WTC11 (cell line): ENCODE measurements around the gene PPP1R2. TPM values are rescaled to one million over a fixed set of nuclear protein-coding genes. Genes with fewer than 3 reads are reported as not detected.
"Not testable (repeated sequence)": the region's sequence is repeated elsewhere in the genome, so short reads cannot be mapped to it uniquely, and the experiment has no call there.

Experiments
- ATAC-seq: fragments of 200-7000 bp; cut with Tn5 transposase; 2 replicates; pipeline ENCODE4 v1.10.0; 2021; ENCODE audit warnings: mild to moderate bottlenecking, moderate library complexity
- CTCF ChIA-PET: fragments of 300-600 bp; sonication (Branson Sonifier 250); formaldehyde crosslinking; loops from one replicate; lab custom pipeline; 2021; ENCODE audit warnings: antibody characterized with exemption; lab: Charles Lee
- POLR2A ChIA-PET: fragments of 350-600 bp; sonication (Branson Sonifier 250); formaldehyde crosslinking; loops from one replicate; lab custom pipeline; 2021; ENCODE audit warnings: antibody characterized with exemption; lab: Charles Lee
- DNase-seq: peaks from one replicate; pipeline ENCODE4 v3.0.0; 2021; ENCODE audit warnings: low spot score
- H3K27ac Mint-ChIP-seq: 2 replicates; pipeline ENCODE4 v1.8.0; 2021; ENCODE audit warnings: mixed read lengths
- H3K27me3 Mint-ChIP-seq: 2 replicates; pipeline ENCODE4 v1.8.0; 2021; ENCODE audit warnings: low read depth, mild to moderate bottlenecking, moderate library complexity, mixed read lengths
- H3K36me3 Mint-ChIP-seq: 2 replicates; pipeline ENCODE4 v1.8.0; 2021; ENCODE audit warnings: mixed read lengths
- H3K4me1 Mint-ChIP-seq: 2 replicates; pipeline ENCODE4 v1.8.0; 2022; ENCODE audit warnings: mixed read lengths
- H3K4me3 Mint-ChIP-seq: 2 replicates; pipeline ENCODE4 v1.8.0; 2021; ENCODE audit warnings: mild to moderate bottlenecking, moderate library complexity, mixed read lengths
- H3K9me3 Mint-ChIP-seq: 2 replicates; pipeline ENCODE4 v1.8.0; 2021; ENCODE audit warnings: mixed read lengths
- ATF3 ChIP-seq: sonication (generic); formaldehyde crosslinking; conservative IDR thresholded peaks from 2 replicates; pipeline ENCODE4 v1.8.1; 2022; ENCODE audit warnings: mild to moderate bottlenecking, missing genetic modification reagents
- EMX1 ChIP-seq: fragments of 250-450 bp; sonication (Bioruptor Pico); IDR thresholded peaks from 2 replicates; pipeline ENCODE4 v1.8.0; 2021; ENCODE audit warnings: mild to moderate bottlenecking
- FOXK1 ChIP-seq: sonication (generic); formaldehyde crosslinking; IDR thresholded peaks from 2 replicates; pipeline ENCODE4 v1.8.0; 2022; ENCODE audit warnings: mild to moderate bottlenecking, moderate library complexity, missing genetic modification reagents
- NR1H2 ChIP-seq: sonication (generic); formaldehyde crosslinking; IDR thresholded peaks from 2 replicates; pipeline ENCODE4 v1.9.0; 2021; ENCODE audit warnings: mild to moderate bottlenecking, moderate library complexity, missing genetic modification reagents
- NR2C2 ChIP-seq: sonication (generic); formaldehyde crosslinking; IDR thresholded peaks from 2 replicates; pipeline ENCODE4 v1.8.0; 2022; ENCODE audit warnings: mild to moderate bottlenecking, missing genetic modification reagents
- RELA ChIP-seq: sonication (generic); formaldehyde crosslinking; IDR thresholded peaks from 2 replicates; pipeline ENCODE4 v1.8.1; 2022; ENCODE audit warnings: missing genetic modification reagents, mild to moderate bottlenecking, borderline replicate concordance
- TEAD4 ChIP-seq: sonication (generic); formaldehyde crosslinking; IDR thresholded peaks from 2 replicates; pipeline ENCODE4 v1.8.0; 2022; ENCODE audit warnings: mild to moderate bottlenecking, missing genetic modification reagents
- ZNF232 ChIP-seq: sonication (generic); formaldehyde crosslinking; IDR thresholded peaks from 2 replicates; pipeline ENCODE4 v1.8.0; 2022; ENCODE audit warnings: mild to moderate bottlenecking, missing genetic modification reagents
- ZNF263 ChIP-seq: sonication (generic); formaldehyde crosslinking; IDR thresholded peaks from 2 replicates; pipeline ENCODE4 v1.8.1; 2022; ENCODE audit warnings: low read depth, mild to moderate bottlenecking, moderate library complexity, missing genetic modification reagents
- ZNF416 ChIP-seq: fragments of 250-450 bp; sonication (Bioruptor Pico); IDR thresholded peaks from 2 replicates; pipeline ENCODE4 v1.9.0; 2021; ENCODE audit warnings: mild to moderate bottlenecking, inconsistent platforms
- ZNF425 ChIP-seq: fragments of 250-450 bp; sonication (Bioruptor Pico); conservative IDR thresholded peaks from 2 replicates; pipeline ENCODE4 v1.9.0; 2021; ENCODE audit warnings: mild to moderate bottlenecking
- ZNF512 ChIP-seq: sonication (generic); formaldehyde crosslinking; IDR thresholded peaks from 2 replicates; pipeline ENCODE4 v1.8.1; 2022; ENCODE audit warnings: missing genetic modification reagents, borderline replicate concordance
- ZNF532 ChIP-seq: fragments of 250-450 bp; sonication (Bioruptor Pico); IDR thresholded peaks from 2 replicates; pipeline ENCODE4 v1.9.0; 2021; ENCODE audit warnings: mild to moderate bottlenecking, borderline replicate concordance
- total RNA-seq: library from RNA; stranded (reverse); gene quantifications from 3 replicates; pipeline ENCODE4 v1.2.3, GENCODE V29; 2021

PPP1R2 gene
- total RNA-seq, 1 experiment from 2014 or later: 28.1 TPM

GRCh38 chr3:195591852-195592251, 48.7 kb upstream of the PPP1R2 start (continued):
- TF ChIP-seq NR2C2 (CRISPR knock-in tag): no peak
- no peak for TF ChIP-seq ZNF232 (CRISPR knock-in tag)
- TF ChIP-seq NR1H2: no peak
- no peak for TF ChIP-seq RELA (CRISPR knock-in tag)
- TF ChIP-seq TEAD4: no peak
- TF ChIP-seq FOXK1 (CRISPR knock-in tag): no peak
- no peak for TF ChIP-seq ZNF532 (CRISPR knock-in tag)

- CTCF ChIA-PET: no interaction called here
- Mint-ChIP-seq H3K9me3 (peaks cover 25% of the 10 kb centered on the region), H3K27me3 (peaks cover 9% of the 10 kb centered on the region), H3K4me3 (no peak overlapping the region)
- no peak for TF ChIP-seq ZNF425 (CRISPR knock-in tag)
- no peak for TF ChIP-seq EMX1 (CRISPR knock-in tag)
- no peak for TF ChIP-seq ZNF263 (CRISPR knock-in tag)
- TF ChIP-seq ZNF416 (CRISPR knock-in tag): no peak
- no peak for TF ChIP-seq ATF3 (CRISPR knock-in tag)
- TF ChIP-seq ZNF512 (CRISPR knock-in tag): no peak
- TF ChIP-seq, all 79 proteins: peak for 0
- no peak overlapping the region for H3K27ac Mint-ChIP-seq
- ATAC-seq (no peak), DNase-seq (no peak)
- POLR2A ChIA-PET: no interaction called here
- H3K4me1 Mint-ChIP-seq: no peaks in the 10 kb centered on the region
- H3K36me3 Mint-ChIP-seq: no peaks in the 10 kb centered on the region
These were observed 48.1 kb upstream of the PPP1R2 start for GRCh38 chr3:195591220-195591619.

GRCh38 chr3:195590381-195590780, 47.3 kb upstream of the PPP1R2 start:
- peaks cover 25% of the 10 kb centered on the region for H3K9me3 Mint-ChIP-seq
- POLR2A ChIA-PET, H3K4me3 Mint-ChIP-seq, ATAC-seq, H3K4me1 Mint-ChIP-seq, CTCF ChIA-PET, DNase-seq, H3K27ac Mint-ChIP-seq, H3K36me3 Mint-ChIP-seq, H3K27me3 Mint-ChIP-seq: not testable (repeated sequence)

GRCh38 chr3:195589796-195590195, 46.7 kb upstream of the PPP1R2 start:
- H3K36me3 Mint-ChIP-seq, POLR2A ChIA-PET, H3K27me3 Mint-ChIP-seq, H3K4me1 Mint-ChIP-seq, ATAC-seq, DNase-seq, CTCF ChIA-PET, H3K4me3 Mint-ChIP-seq, H3K27ac Mint-ChIP-seq: not testable (repeated sequence)
- H3K9me3 Mint-ChIP-seq: peaks cover 25% of the 10 kb centered on the region
